ENCODE measurements around the gene NDUFV3.

Gene NDUFV3

DNA sequence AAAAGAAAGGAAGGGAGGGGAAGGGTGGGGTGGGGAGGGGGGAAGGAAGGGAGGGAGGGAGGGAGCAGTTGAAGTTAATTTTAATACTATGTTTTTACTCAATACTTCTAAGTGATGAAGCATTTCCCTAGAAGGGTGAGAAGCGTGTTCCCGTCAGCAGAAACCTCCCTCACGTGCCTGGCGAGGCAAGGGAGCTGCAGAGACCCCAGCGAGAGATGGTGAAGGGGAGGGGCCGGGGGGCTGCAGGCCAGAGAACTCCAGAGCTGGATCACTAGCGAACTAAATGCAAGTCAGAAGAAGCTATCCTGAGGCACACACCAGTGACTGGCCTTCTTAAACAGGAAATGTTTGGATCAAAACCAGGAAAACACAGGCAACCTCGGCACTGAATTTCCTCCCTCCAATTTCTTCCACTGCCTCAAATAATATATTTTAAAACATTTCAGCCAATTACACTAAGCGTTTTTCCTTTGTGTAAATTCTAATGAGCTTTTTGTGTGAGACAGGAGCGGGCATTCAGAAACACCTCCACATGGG, 31.7 kb upstream of the NDUFV3 start:
- TF ChIP-seq TAF1 (IDR thresholded peaks at IDR 0.05; ENCODE audit: low read depth), result no peak
- TF ChIP-seq, protein P1, sequence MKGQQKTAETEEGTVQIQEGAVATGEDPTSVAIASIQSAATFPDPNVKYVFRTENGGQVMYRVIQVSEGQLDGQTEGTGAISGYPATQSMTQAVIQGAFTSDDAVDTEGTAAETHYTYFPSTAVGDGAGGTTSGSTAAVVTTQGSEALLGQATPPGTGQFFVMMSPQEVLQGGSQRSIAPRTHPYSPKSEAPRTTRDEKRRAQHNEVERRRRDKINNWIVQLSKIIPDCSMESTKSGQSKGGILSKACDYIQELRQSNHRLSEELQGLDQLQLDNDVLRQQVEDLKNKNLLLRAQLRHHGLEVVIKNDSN (IDR thresholded peaks at IDR 0.05), result no peak
- no peak for TF ChIP-seq RAD21 (IDR thresholded peaks at IDR 0.05; ENCODE audit: low read depth)
- TF ChIP-seq TEAD4 (IDR thresholded peaks at IDR 0.05), result no peak
- no peak for TF ChIP-seq CREB1 (IDR thresholded peaks at IDR 0.05; ENCODE audit: low read depth)
- no peak for TF ChIP-seq CEBPB (IDR thresholded peaks at IDR 0.05)
- no peak for TF ChIP-seq EGR1 (IDR thresholded peaks at IDR 0.05)
- no peak for TF ChIP-seq NFIC (IDR thresholded peaks at IDR 0.05)
- TF ChIP-seq, protein P2, sequence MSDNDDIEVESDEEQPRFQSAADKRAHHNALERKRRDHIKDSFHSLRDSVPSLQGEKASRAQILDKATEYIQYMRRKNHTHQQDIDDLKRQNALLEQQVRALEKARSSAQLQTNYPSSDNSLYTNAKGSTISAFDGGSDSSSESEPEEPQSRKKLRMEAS (IDR thresholded peaks at IDR 0.05), result no peak
- TF ChIP-seq EP300 (IDR thresholded peaks at IDR 0.05; ENCODE audit: borderline replicate concordance), result no peak
- TF ChIP-seq ZBTB7A (IDR thresholded peaks at IDR 0.05; ENCODE audit: low read depth), result no peak
- TF ChIP-seq YY1 (IDR thresholded peaks at IDR 0.05; ENCODE audit: low read depth), result no peak
- TF ChIP-seq REST (IDR thresholded peaks at IDR 0.05; ENCODE audit: low read depth), result no peak
- no peak for TF ChIP-seq FOXM1 (IDR thresholded peaks at IDR 0.05; ENCODE audit: borderline replicate concordance, low read depth)

DNA sequence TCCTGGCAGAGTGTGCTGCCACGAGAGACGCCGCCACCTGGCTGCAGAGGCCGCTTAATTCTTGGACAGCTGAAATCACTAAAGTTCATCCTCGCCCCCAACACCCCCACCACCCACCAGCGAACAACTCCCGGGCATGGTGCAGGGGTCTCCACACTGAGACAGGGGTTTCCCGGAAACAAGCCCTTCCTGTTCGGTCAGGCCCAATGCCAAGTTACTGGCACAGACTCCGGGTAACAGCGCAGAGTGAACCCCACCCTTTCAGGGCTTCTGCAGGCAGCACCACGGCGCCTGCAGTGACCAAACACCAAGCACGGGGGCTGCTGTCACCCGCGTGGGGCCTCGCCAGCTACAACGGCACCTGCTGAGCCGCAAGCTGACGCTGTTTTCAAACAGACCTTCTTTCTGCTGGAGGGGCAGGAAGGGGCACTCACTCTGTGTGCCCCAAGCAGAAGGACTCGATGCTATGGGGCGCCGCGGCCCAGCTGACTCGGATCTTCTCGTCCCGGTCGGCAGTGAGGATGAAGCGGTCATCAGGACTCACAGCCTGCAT, 31.2 kb upstream of the NDUFV3 start:
- TF ChIP-seq, protein P1 (IDR thresholded peaks at IDR 0.05), result no peak
- TF ChIP-seq CREB1 (IDR thresholded peaks at IDR 0.05; ENCODE audit: low read depth), result no peak

DNA sequence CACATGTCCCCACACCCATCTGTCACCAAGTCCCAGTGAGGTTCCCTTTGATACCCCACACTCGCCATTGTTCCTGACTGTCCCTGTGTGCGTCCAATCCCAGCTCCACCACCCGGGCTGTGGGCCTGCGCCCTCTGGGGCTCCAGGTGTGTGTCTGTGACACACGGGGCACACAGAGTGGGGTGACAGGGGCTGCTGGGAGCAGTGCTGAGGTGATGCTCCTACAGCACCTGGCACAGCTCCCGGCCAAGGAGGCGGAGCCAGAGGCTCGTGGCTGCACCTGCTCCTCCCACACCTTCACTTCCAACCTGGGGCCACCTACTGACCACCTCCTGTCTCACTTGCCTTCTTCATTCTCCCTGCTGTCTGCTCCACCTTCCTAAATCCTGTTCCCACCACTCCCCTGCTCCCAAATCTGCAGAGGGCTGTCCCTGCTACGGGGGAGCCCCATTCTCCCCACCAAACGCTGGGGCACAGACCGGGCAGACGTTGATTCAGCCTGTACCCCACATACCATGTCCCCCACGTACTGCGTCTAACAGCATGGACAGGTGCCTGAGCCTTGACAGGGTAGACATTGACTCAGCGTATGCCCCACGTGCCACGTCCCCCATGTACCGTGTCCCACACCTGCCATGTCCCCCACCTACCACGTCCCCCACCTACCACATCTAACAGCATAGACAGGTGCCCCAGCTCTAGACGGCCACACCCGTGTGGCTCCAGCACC, 30.2 kb upstream of the NDUFV3 start:
- no peak for TF ChIP-seq TCF12 (IDR thresholded peaks at IDR 0.05; ENCODE audit: low read depth)
- TF ChIP-seq EGR1 (IDR thresholded peaks at IDR 0.05), result no peak
- no peak for TF ChIP-seq CREB1 (IDR thresholded peaks at IDR 0.05; ENCODE audit: low read depth)
- TF ChIP-seq FOXM1 (IDR thresholded peaks at IDR 0.05; ENCODE audit: borderline replicate concordance, low read depth), result no peak
- TF ChIP-seq YY1 (IDR thresholded peaks at IDR 0.05; ENCODE audit: low read depth), result no peak
- TF ChIP-seq REST (IDR thresholded peaks at IDR 0.05; ENCODE audit: low read depth), result no peak
- TF ChIP-seq, protein P2 (IDR thresholded peaks at IDR 0.05), result no peak
- no peak for TF ChIP-seq TAF1 (IDR thresholded peaks at IDR 0.05; ENCODE audit: low read depth)
- no peak for TF ChIP-seq RAD21 (IDR thresholded peaks at IDR 0.05; ENCODE audit: low read depth)
- TF ChIP-seq CEBPB (IDR thresholded peaks at IDR 0.05), result no peak
- no peak for TF ChIP-seq TEAD4 (IDR thresholded peaks at IDR 0.05)
- TF ChIP-seq NFIC (IDR thresholded peaks at IDR 0.05), result no peak

GRCh38 chr21:42863504-42863870, 29.6 kb upstream of the NDUFV3 start:
- TF ChIP-seq TEAD4 (IDR thresholded peaks at IDR 0.05) (no peak), TAF1 (IDR thresholded peaks at IDR 0.05; ENCODE audit: low read depth) (no peak), FOXM1 (IDR thresholded peaks at IDR 0.05; ENCODE audit: borderline replicate concordance, low read depth) (no peak), EGR1 (IDR thresholded peaks at IDR 0.05) (no peak), YY1 (IDR thresholded peaks at IDR 0.05; ENCODE audit: low read depth) (no peak)

GRCh38 chr21:42864286-42864685, 28.8 kb upstream of the NDUFV3 start:
- TF ChIP-seq ZBTB7A (IDR thresholded peaks at IDR 0.05; ENCODE audit: low read depth) (no peak), EP300 (IDR thresholded peaks at IDR 0.05; ENCODE audit: borderline replicate concordance) (no peak), CEBPB (IDR thresholded peaks at IDR 0.05) (no peak), TAF1 (IDR thresholded peaks at IDR 0.05; ENCODE audit: low read depth) (no peak), NFIC (IDR thresholded peaks at IDR 0.05) (no peak), EGR1 (IDR thresholded peaks at IDR 0.05) (no peak)
- TF ChIP-seq, protein P2 (IDR thresholded peaks at IDR 0.05), result no peak
